Osteocyte (in vitro differentiated cells): ENCODE measurements around the gene NAPB. TPM values are rescaled to one million over a fixed set of nuclear protein-coding genes. Genes with fewer than 3 reads are reported as not detected.

Experiments
- DNase-seq: peaks from one replicate; pipeline ENCODE4 v3.0.0; 2021; ENCODE audit warnings: mixed read lengths; ENCODE audit not compliant: unreplicated experiment; ENCODE audit errors: extremely low spot score
- H3K27ac Mint-ChIP-seq: one replicate; pipeline ENCODE4 v1.8.0; 2021; ENCODE audit warnings: mild to moderate bottlenecking, mixed read lengths; ENCODE audit not compliant: unreplicated experiment
- H3K27me3 Mint-ChIP-seq: one replicate; pipeline ENCODE4 v1.8.0; 2021; ENCODE audit warnings: mixed read lengths; ENCODE audit not compliant: unreplicated experiment
- H3K36me3 Mint-ChIP-seq: one replicate; pipeline ENCODE4 v1.8.0; 2021; ENCODE audit warnings: mixed read lengths; ENCODE audit not compliant: unreplicated experiment
- H3K4me1 Mint-ChIP-seq: one replicate; pipeline ENCODE4 v1.8.0; 2021; ENCODE audit warnings: mixed read lengths; ENCODE audit not compliant: unreplicated experiment
- H3K4me3 Mint-ChIP-seq: one replicate; pipeline ENCODE4 v1.8.0; 2021; ENCODE audit warnings: mild to moderate bottlenecking, moderate library complexity, mixed read lengths; ENCODE audit not compliant: unreplicated experiment
- H3K9me3 Mint-ChIP-seq: one replicate; pipeline ENCODE4 v1.8.0; 2021; ENCODE audit warnings: mixed read lengths; ENCODE audit not compliant: unreplicated experiment
- total RNA-seq: library from RNA; stranded (reverse); gene quantifications from 2 replicates; pipeline ENCODE4 v1.2.1, GENCODE V29; 2021
- TF ChIP-seq, protein P1 (sequence below): fragments of 200-600 bp; sonication (generic); IDR thresholded peaks from 2 replicates; pipeline ENCODE4 v1.5.0; 2021; ENCODE audit warnings: antibody characterized with exemption, mild to moderate bottlenecking, moderate library complexity

NAPB gene
- total RNA-seq, 1 donor from 2014 or later, result 10.5 TPM

DNA sequence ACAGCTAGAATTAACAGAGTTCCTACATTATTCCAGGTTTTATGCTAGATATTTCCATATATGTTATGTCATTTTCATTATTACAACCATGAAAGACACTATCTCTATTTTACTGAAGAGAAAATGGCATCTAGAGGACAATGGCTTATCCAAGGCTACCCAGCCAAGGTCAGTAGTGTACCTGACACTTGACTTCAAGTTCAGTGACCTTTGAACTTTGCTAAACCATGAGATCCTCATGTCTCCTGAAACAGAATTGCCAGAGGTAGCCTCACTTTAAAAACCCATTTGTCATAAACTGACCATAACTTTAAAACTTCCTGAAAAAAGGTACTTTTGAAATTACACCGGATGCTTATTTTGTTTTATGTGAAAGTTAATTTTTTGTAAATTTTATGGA, 14.4 kb downstream of the NAPB start:
- H3K27ac Mint-ChIP-seq, result no peak overlapping the region

DNA sequence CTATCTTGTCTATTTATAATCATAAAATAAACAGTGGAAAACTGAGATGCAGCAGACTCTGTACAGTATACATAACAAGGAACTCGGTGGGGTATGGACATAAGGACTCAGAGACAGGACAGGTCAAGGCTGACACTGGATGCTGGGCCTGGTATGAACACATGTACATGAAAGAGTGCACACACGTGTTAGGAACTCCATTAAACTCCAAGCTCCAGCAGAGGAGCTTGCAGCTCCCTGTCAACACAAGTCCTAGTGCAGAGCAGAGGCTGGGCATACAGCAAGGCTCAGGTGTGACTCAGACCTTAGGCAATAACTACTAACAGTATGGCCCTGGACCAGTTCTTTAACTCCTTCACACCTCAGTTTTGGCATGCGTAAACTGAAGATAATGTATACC, 17.1 kb downstream of the NAPB start:
- TF ChIP-seq, protein P1, sequence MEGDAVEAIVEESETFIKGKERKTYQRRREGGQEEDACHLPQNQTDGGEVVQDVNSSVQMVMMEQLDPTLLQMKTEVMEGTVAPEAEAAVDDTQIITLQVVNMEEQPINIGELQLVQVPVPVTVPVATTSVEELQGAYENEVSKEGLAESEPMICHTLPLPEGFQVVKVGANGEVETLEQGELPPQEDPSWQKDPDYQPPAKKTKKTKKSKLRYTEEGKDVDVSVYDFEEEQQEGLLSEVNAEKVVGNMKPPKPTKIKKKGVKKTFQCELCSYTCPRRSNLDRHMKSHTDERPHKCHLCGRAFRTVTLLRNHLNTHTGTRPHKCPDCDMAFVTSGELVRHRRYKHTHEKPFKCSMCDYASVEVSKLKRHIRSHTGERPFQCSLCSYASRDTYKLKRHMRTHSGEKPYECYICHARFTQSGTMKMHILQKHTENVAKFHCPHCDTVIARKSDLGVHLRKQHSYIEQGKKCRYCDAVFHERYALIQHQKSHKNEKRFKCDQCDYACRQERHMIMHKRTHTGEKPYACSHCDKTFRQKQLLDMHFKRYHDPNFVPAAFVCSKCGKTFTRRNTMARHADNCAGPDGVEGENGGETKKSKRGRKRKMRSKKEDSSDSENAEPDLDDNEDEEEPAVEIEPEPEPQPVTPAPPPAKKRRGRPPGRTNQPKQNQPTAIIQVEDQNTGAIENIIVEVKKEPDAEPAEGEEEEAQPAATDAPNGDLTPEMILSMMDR, result no peak
- no peak for DNase-seq
- Mint-ChIP-seq H3K9me3 (no peaks in the 10 kb centered on the region), H3K4me3 (no peak overlapping the region), H3K4me1 (peaks cover 19% of the 10 kb centered on the region), H3K36me3 (peaks cover 3% of the 10 kb centered on the region), H3K27me3 (no peaks in the 10 kb centered on the region), H3K27ac (no peak overlapping the region)

More for the DNA sequence above, 14.4 kb downstream of the NAPB start:
- Mint-ChIP-seq H3K4me3 (no peak overlapping the region), H3K36me3 (no peaks in the 10 kb centered on the region), H3K4me1 (peaks cover 35% of the 10 kb centered on the region), H3K27me3 (no peaks in the 10 kb centered on the region), H3K9me3 (no peaks in the 10 kb centered on the region)
- DNase-seq, result no peak
- TF ChIP-seq, protein P1, result no peak

DNA sequence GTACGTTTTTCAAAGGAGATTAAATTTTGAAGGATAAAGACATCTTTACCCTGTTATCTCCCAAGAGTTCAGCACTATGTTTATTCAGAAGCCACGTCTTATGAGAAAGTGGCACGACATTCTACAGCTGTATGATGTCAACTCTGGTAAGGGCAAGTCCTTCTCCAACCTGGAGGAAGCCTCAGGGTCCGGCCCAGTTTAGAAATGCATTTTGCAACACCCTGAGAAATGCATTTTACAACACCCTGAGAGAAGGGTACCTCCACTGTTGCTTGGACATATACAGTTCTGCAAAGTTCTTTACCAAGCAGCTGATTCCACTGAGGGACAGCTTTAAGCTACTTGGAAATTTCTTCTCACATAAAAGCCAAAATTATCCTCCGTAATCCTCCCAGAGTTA, 17.5 kb downstream of the NAPB start:
- Mint-ChIP-seq H3K4me3 (no peak overlapping the region), H3K27ac (no peak overlapping the region)
- TF ChIP-seq, protein P1, result no peak

DNA sequence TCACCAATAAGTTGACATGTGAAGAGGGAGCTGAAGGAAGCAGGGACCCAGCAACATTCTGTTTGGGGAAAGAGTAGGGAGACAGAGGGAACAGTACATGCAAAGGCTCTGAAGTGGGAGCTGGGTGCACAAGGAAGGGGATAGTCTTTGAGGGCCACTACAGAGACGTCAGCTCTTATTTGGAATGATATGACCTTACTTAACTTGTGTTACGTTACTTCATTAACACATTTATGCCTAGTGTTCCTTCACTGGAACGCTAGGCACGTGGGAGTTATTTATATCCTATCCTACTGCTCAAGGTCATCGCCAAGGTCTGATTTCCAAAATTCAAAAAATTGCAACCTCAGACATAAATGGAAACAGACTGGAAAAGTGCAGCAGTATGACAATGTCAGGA, 20.2 kb downstream of the NAPB start:
- Mint-ChIP-seq H3K27me3 (no peaks in the 10 kb centered on the region), H3K4me1 (peaks cover 22% of the 10 kb centered on the region), H3K27ac (no peak overlapping the region), H3K9me3 (no peaks in the 10 kb centered on the region), H3K36me3 (peaks cover 3% of the 10 kb centered on the region), H3K4me3 (no peak overlapping the region)
- DNase-seq, result no peak
- TF ChIP-seq, protein P1, result no peak

More for the DNA sequence above, 17.5 kb downstream of the NAPB start:
- no peaks in the 10 kb centered on the region for H3K27me3 Mint-ChIP-seq
- peaks cover 21% of the 10 kb centered on the region for H3K4me1 Mint-ChIP-seq
- peaks cover 3% of the 10 kb centered on the region for H3K36me3 Mint-ChIP-seq
- DNase-seq, result no peak
- H3K9me3 Mint-ChIP-seq, result no peaks in the 10 kb centered on the region

DNA sequence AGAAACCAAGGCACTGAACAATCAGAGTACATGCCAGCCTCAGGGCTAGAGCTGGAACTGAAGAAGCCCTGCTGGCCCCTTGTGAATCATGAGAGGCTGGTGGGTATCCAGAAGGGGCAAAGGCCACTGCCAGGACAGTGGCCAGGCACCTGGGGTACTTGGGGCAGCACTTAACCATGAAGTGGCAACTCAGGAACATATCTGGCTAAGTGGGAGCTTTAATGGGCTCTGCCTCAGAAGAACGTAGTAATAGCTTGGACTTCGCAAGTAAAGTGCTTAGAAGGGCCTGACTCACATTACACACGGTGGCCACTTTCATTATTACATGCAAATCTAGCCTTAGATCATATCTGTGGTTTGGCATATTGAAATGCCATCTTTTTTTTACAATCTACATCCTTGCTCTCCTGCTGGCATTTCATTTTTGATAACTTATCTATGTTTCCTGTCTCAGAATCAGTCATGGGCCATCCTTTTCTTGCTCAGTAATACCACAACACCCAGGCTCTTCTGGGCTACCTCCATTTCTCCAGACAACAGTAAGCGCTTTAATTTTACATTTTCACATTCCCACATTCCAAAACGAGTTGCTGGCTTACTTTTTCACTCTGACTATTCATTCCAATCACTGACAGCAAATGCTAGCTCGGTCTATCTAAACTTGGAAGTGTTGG, 21.6 kb downstream of the NAPB start:
- Mint-ChIP-seq H3K9me3 (no peaks in the 10 kb centered on the region), H3K36me3 (peaks cover 5% of the 10 kb centered on the region), H3K4me3 (no peak overlapping the region), H3K4me1 (peaks cover 21% of the 10 kb centered on the region), H3K27ac (no peak overlapping the region), H3K27me3 (no peaks in the 10 kb centered on the region)
- TF ChIP-seq, protein P1, result no peak
- no peak for DNase-seq
